Measurements from ENCODE around the gene ATP1A1. TPM values are rescaled to one million over a fixed set of nuclear protein-coding genes. Genes with fewer than 3 reads are reported as not detected.

ATP1A1 gene
- total RNA-seq, 1 experiment from 2014 or later: 181 TPM

GRCh38 chr1:116346943-116347673, 25.9 kb upstream of the ATP1A1 start:
- TF ChIP-seq EZH2phosphoT487 (IDR thresholded peaks at IDR 0.05; ENCODE audit: borderline replicate concordance, low read length) (no peak), CTCF (conservative IDR thresholded peaks at IDR 0.05; ENCODE audit: low read depth, low read length) (no peak), EZH2 (IDR thresholded peaks at IDR 0.05; ENCODE audit: low read length, unreplicated experiment) (no peak)
- no peak overlapping the region for H3K9ac ChIP-seq (ENCODE audit: low read length)
- no peak overlapping the region for H2AFZ ChIP-seq (ENCODE audit: low read length)
- H3K27me3 ChIP-seq (ENCODE audit: low read length): no peaks in the 10 kb centered on the region
- H3K9me2 ChIP-seq (replicated peaks; ENCODE audit: low read length): no peaks in the 10 kb centered on the region
- ATAC-seq (no peak), DNase-seq (no peak)
- H3K4me1 ChIP-seq (ENCODE audit: insufficient read depth, low read length): no peaks in the 10 kb centered on the region
- H3K4me3 ChIP-seq (ENCODE audit: low read length): no peak overlapping the region
- no peaks in the 10 kb centered on the region for H3K79me2 ChIP-seq (ENCODE audit: low read length)
- intact Hi-C loops (cut with micrococcal nuclease): no loop called here
- H3K4me2 ChIP-seq (ENCODE audit: low read length): no peak overlapping the region
- H3F3A ChIP-seq (ENCODE audit: low read length, unreplicated experiment): no peaks in the 10 kb centered on the region
- no peaks in the 10 kb centered on the region for H4K20me1 ChIP-seq (ENCODE audit: low read length)
- H3K9me3 ChIP-seq (ENCODE audit: low read length): no peaks in the 10 kb centered on the region
- CTCF ChIA-PET: no interaction called here
- H3K36me3 ChIP-seq (ENCODE audit: low read depth, low read length): no peaks in the 10 kb centered on the region
- POLR2A ChIA-PET (ENCODE audit: unreplicated experiment): no interaction called here
- BruUV-seq (replicated peaks): no TSS peak
- no peak overlapping the region for H3K27ac ChIP-seq (ENCODE audit: low read length)

GRCh38 chr1:116347696-116348095, 25.3 kb upstream of the ATP1A1 start:
- no peak overlapping the region for H3K4me2 ChIP-seq (ENCODE audit: low read length)
- no peaks in the 10 kb centered on the region for H3K9me3 ChIP-seq (ENCODE audit: low read length)
- no peaks in the 10 kb centered on the region for H3K9me2 ChIP-seq (replicated peaks; ENCODE audit: low read length)
- ChIA-PET POLR2A (ENCODE audit: unreplicated experiment) (no interaction called here), CTCF (no interaction called here)
- H3K4me3 ChIP-seq (ENCODE audit: low read length): no peak overlapping the region
- intact Hi-C loops (cut with micrococcal nuclease): no loop called here
- BruUV-seq (replicated peaks): no TSS peak
- H3K9ac ChIP-seq (ENCODE audit: low read length): no peak overlapping the region
- H3K4me1 ChIP-seq (ENCODE audit: insufficient read depth, low read length): no peaks in the 10 kb centered on the region
- no peak for TF ChIP-seq EZH2phosphoT487 (IDR thresholded peaks at IDR 0.05; ENCODE audit: borderline replicate concordance, low read length)
- TF ChIP-seq CTCF (conservative IDR thresholded peaks at IDR 0.05; ENCODE audit: low read depth, low read length): no peak
- no peak for TF ChIP-seq EZH2 (IDR thresholded peaks at IDR 0.05; ENCODE audit: low read length, unreplicated experiment)
- ATAC-seq: no peak
- H3F3A ChIP-seq (ENCODE audit: low read length, unreplicated experiment): no peaks in the 10 kb centered on the region
- H3K27ac ChIP-seq (ENCODE audit: low read length): no peak overlapping the region
- no peak overlapping the region for H2AFZ ChIP-seq (ENCODE audit: low read length)
- H4K20me1 ChIP-seq (ENCODE audit: low read length): no peaks in the 10 kb centered on the region
- no peaks in the 10 kb centered on the region for H3K27me3 ChIP-seq (ENCODE audit: low read length)
- no peak for DNase-seq
- H3K36me3 ChIP-seq (ENCODE audit: low read depth, low read length): no peaks in the 10 kb centered on the region
- no peaks in the 10 kb centered on the region for H3K79me2 ChIP-seq (ENCODE audit: low read length)

DNA sequence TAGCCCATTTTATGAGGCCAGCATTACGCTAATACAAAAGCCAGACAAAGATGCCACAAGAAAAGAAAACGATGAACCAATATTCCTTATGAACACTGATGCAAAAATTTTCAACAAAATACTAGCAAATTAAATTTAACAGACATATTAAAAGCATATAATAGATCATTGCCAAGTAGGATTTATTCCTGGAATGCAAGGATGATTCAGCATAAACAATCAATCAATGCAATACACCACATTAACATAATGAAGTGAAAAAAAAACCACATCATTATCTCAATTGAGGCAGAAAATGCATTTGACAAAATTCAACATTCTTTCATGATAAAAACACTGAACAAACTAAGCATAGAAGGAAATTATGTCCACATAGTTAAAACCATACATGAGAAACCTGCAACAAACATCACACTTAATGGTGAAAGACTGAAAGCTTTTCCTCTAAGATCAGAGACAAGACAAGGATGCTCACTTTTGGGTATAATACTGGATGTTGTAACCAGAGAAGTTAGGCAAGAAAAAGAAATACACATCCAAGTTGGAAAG, 22.9 kb upstream of the ATP1A1 start:
- H3K4me1 ChIP-seq (ENCODE audit: insufficient read depth, low read length): no peaks in the 10 kb centered on the region
- CTCF ChIA-PET: no interaction called here
- intact Hi-C loops (cut with micrococcal nuclease): no loop called here
- no peak overlapping the region for H3K4me3 ChIP-seq (ENCODE audit: low read length)
- POLR2A ChIA-PET (ENCODE audit: unreplicated experiment): no interaction called here
- H3K9me3 ChIP-seq (ENCODE audit: low read length): no peaks in the 10 kb centered on the region
- TF ChIP-seq CTCF (conservative IDR thresholded peaks at IDR 0.05; ENCODE audit: low read depth, low read length) (no peak), EZH2phosphoT487 (IDR thresholded peaks at IDR 0.05; ENCODE audit: borderline replicate concordance, low read length) (no peak), EZH2 (IDR thresholded peaks at IDR 0.05; ENCODE audit: low read length, unreplicated experiment) (no peak)
- H3K36me3 ChIP-seq (ENCODE audit: low read depth, low read length): no peaks in the 10 kb centered on the region
- no peak for ATAC-seq
- no peaks in the 10 kb centered on the region for H4K20me1 ChIP-seq (ENCODE audit: low read length)
- H3K9ac ChIP-seq (ENCODE audit: low read length): no peak overlapping the region
- H3K79me2 ChIP-seq (ENCODE audit: low read length): no peaks in the 10 kb centered on the region
- H2AFZ ChIP-seq (ENCODE audit: low read length): no peak overlapping the region
- H3K27ac ChIP-seq (ENCODE audit: low read length): no peak overlapping the region
- no TSS peak for BruUV-seq (replicated peaks)
- DNase-seq: no peak
- no peaks in the 10 kb centered on the region for H3K27me3 ChIP-seq (ENCODE audit: low read length)
- H3F3A ChIP-seq (ENCODE audit: low read length, unreplicated experiment): no peaks in the 10 kb centered on the region
- no peaks in the 10 kb centered on the region for H3K9me2 ChIP-seq (replicated peaks; ENCODE audit: low read length)
- no peak overlapping the region for H3K4me2 ChIP-seq (ENCODE audit: low read length)

All from PC-3 (cell line).